Transverse colon (tissue), 4 donors: Measurements from ENCODE around the gene GALR1. TPM values are rescaled to one million over a fixed set of nuclear protein-coding genes. Genes with fewer than 3 reads are reported as not detected.
"Not testable (repeated sequence)": the region's sequence is repeated elsewhere in the genome, so short reads cannot be mapped to it uniquely, and the experiment has no call there.

Source experiments
- DNase-seq: peaks from one replicate; pipeline ENCODE4 v3.0.0-alpha.2; 2019
- H3K27ac ChIP-seq, 4 donors: fragments of 200-600 bp; sonication (generic); 2 replicates each; pipeline ENCODE4 v1.5.1; 2016 to 2018; ENCODE audit warnings: inconsistent platforms in 4 of 4
- H3K27me3 ChIP-seq: fragments of 200-600 bp; sonication (generic); 2 replicates; pipeline ENCODE4 v1.5.1; 2017; ENCODE audit warnings: inconsistent platforms
- H3K36me3 ChIP-seq, 4 donors: fragments of 200-600 bp; sonication (generic); 2 replicates each; pipeline ENCODE4 v1.5.1; 2017 to 2019; ENCODE audit warnings: inconsistent platforms in 4 of 4
- H3K4me1 ChIP-seq, 4 donors: fragments of 200-600 bp; sonication (generic); 2 replicates each; pipeline ENCODE4 v1.5.1; 2017 to 2020; ENCODE audit warnings: inconsistent platforms in 4 of 4
- H3K4me3 ChIP-seq, 4 donors: fragments of 200-600 bp; sonication (generic); 1 replicate in 1 of 4; 2 replicates in 3 of 4; pipeline versions ENCODE4 v1.5.1 to v1.6.1; 2017 to 2019; ENCODE audit warnings: inconsistent platforms in 4 of 4
- H3K9me3 ChIP-seq, 2 donors: fragments of 200-600 bp; sonication (generic); 2 replicates each; pipeline ENCODE4 v1.5.1; 2017 to 2019; ENCODE audit warnings: inconsistent platforms in 2 of 2
- CTCF ChIP-seq, 5 experiments: fragments of 200-600 bp in 3 of 5; fragments of 450-650 bp in 2 of 5; sonication (generic) in 3 of 5; IDR thresholded peaks; 1 replicate in 2 of 5; 2 replicates in 3 of 5; pipeline ENCODE4 v1.5.1; 2016 to 2017; ENCODE audit warnings: antibody characterized with exemption in 5 of 5, inconsistent platforms in 3 of 5, mild to moderate bottlenecking in 2 of 5, moderate library complexity in 1 of 5
- EP300 ChIP-seq: sonication (generic); formaldehyde crosslinking; IDR thresholded peaks from one replicate; pipeline ENCODE4 v1.6.1; 2017; ENCODE audit warnings: antibody characterized with exemption, low read depth
- POLR2A ChIP-seq: fragments of 450-650 bp; IDR thresholded peaks from one replicate; pipeline ENCODE4 v1.6.1; 2016; ENCODE audit warnings: antibody characterized with exemption, mild to moderate bottlenecking, moderate library complexity
- POLR2AphosphoS5 ChIP-seq, 3 donors: sonication (generic); formaldehyde crosslinking; IDR thresholded peaks; one replicate each; pipeline ENCODE4 v1.6.1; 2016; ENCODE audit warnings: antibody characterized with exemption in 3 of 3
- WGBS, 2 donors: methylation state at CpG; one replicate each; pipeline ENCODE4 v1.1.5; 2018; ENCODE audit warnings: low coverage in 1 of 2; 5-methylcytosine and 5-hydroxymethylcytosine counted together
- in situ Hi-C, 4 donors: fragments of 200-750 bp; cut with MboI; loops; one replicate each; pipeline versions ENCODE4 v1.15.0 to v1.15.1; 2017; ENCODE audit warnings: low sequenced_read_pairs in 3 of 4, low pct_ligation_motif_present in 1 of 4, low pct_unique_long_range_greater_than_20kb in 1 of 4
- intact Hi-C: fragments of 100-400 bp; cut with DNase I; formaldehyde crosslinking; loops from one replicate; pipeline ENCODE4 v1.15.1; 2023; ENCODE audit warnings: low total_unique reads
- total RNA-seq, 4 donors: library from RNA; depleted of rRNA; stranded (reverse); fragments of >200 nt; gene quantifications; one replicate each; pipeline ENCODE4 v1.1.0, GENCODE V29; 2016

The GALR1 gene
- total RNA-seq, 4 donors from 2014 or later, result under 0.01 to 1.9 (median 0.07) TPM

- Histone ChIP-seq H3K36me3 (no peaks in the 10 kb centered on the region), H3K9me3 (no peaks in the 10 kb centered on the region), H3K27ac (no peak overlapping the region), H3K4me1 (no peaks in the 10 kb centered on the region), H3K4me3 (no peak overlapping the region), H3K27me3 (no peaks in the 10 kb centered on the region)
- intact Hi-C loops (no loop called here), in situ Hi-C loops (no loop called here)
- TF ChIP-seq POLR2A, result no peak
- no peak for TF ChIP-seq CTCF (IDR thresholded peaks at IDR 0.05)
- no peak for TF ChIP-seq EP300
- no peak for TF ChIP-seq POLR2AphosphoS5 (IDR thresholded peaks at IDR 0.05)
- WGBS, 2 donors, result 48 to 68% methylated on average over 8 to 9 of the region's 9 CpGs
- DNase-seq, result no peak
Measured at GRCh38 chr18:77271576-77272481, 22.2 kb downstream of the GALR1 start.

GRCh38 chr18:77290841-77291240 lies 41.2 kb downstream of the GALR1 start:
- DNase-seq, in situ Hi-C loops, H3K36me3 ChIP-seq, H3K4me1 ChIP-seq, H3K4me3 ChIP-seq, intact Hi-C loops, H3K9me3 ChIP-seq, H3K27ac ChIP-seq, H3K27me3 ChIP-seq: not testable (repeated sequence)
- 31 to 53% methylated on average over 3 to 7 of the region's 7 CpGs for WGBS, 2 donors

GRCh38 chr18:77298172-77298571 lies 48.5 kb downstream of the GALR1 start:
- no peak for DNase-seq
- in situ Hi-C loops, result no loop called here
- WGBS, 2 donors, result 43 to 48% methylated on average over 7 to 8 of the region's 8 CpGs
- H3K27ac ChIP-seq, result no peak overlapping the region
- H3K27me3 ChIP-seq, result no peaks in the 10 kb centered on the region
- H3K4me1 ChIP-seq, result no peaks in the 10 kb centered on the region
- H3K36me3 ChIP-seq, result no peaks in the 10 kb centered on the region
- no peak for TF ChIP-seq POLR2A
- no peak for TF ChIP-seq POLR2AphosphoS5 (IDR thresholded peaks at IDR 0.05)
- TF ChIP-seq EP300, result no peak
- TF ChIP-seq CTCF (IDR thresholded peaks at IDR 0.05), result no peak
- no peak overlapping the region for H3K4me3 ChIP-seq
- intact Hi-C loops, result no loop called here
- no peaks in the 10 kb centered on the region for H3K9me3 ChIP-seq

- Histone ChIP-seq H3K36me3 (no peaks in the 10 kb centered on the region), H3K4me3 (no peak overlapping the region), H3K27me3 (no peaks in the 10 kb centered on the region), H3K4me1 (no peaks in the 10 kb centered on the region), H3K27ac (no peak overlapping the region), H3K9me3 (no peaks in the 10 kb centered on the region)
- TF ChIP-seq POLR2AphosphoS5 (IDR thresholded peaks at IDR 0.05) (no peak), POLR2A (no peak), EP300 (no peak), CTCF (IDR thresholded peaks at IDR 0.05) (no peak)
- no peak for DNase-seq
- in situ Hi-C loops, result no loop called here
- WGBS, 2 donors, result 85% methylated on average over 6 of the region's 6 CpGs; no CpG with 5 or more reads in 1 of the 2 donors
- intact Hi-C loops, result no loop called here
Measured at GRCh38 chr18:77299706-77300105, 50.1 kb downstream of the GALR1 start.
